ENCODE results near the gene ANKLE1. TPM values are rescaled to one million over a fixed set of nuclear protein-coding genes. Genes with fewer than 3 reads are reported as not detected.

The ANKLE1 gene
- 0.55 TPM for total RNA-seq

GRCh38 chr19:17281391-17282304 lies at the start of gene ANKLE1:
Gene ANKLE1 (plus strand): TSS chr19:17281901. CDS start chr19:17281921, 20 bp downstream.

GRCh38 chr19:17245535-17245984 lies 36.1 kb upstream of the ANKLE1 start, which contains the start of gene NR2F6:
Gene NR2F6 (minus strand): TSS chr19:17245919. CDS start chr19:17245220, 699 bp downstream.

GRCh38 chr19:17264641-17264979 lies 17.1 kb upstream of the ANKLE1 start, which contains the start of gene USHBP1:
Gene USHBP1 (minus strand): TSS chr19:17264745. CDS start chr19:17264299, 446 bp downstream.

GRCh38 chr19:17266975-17267788 lies 14.5 kb upstream of the ANKLE1 start, which contains the start of gene BABAM1:
Gene BABAM1 (plus strand): TSS chr19:17267443. CDS start chr19:17268807, 1,364 bp downstream.

GRCh38 chr19:17303167-17303939 lies 21.7 kb downstream of the ANKLE1 start, which contains the start of gene ABHD8:
Gene ABHD8 (minus strand): TSS chr19:17303425. CDS start chr19:17301616, 1,809 bp downstream.

GRCh38 chr19:17305517-17306284 lies 24.0 kb downstream of the ANKLE1 start, which contains the start of gene MRPL34:
Gene MRPL34 (plus strand): TSS chr19:17305872. CDS start chr19:17305893, 21 bp downstream.

GRCh38 chr19:17309198-17309964 lies 27.7 kb downstream of the ANKLE1 start, which contains the start of gene DDA1:
Gene DDA1 (plus strand): TSS chr19:17309563. CDS start chr19:17309655, 92 bp downstream.

GRCh38 chr19:17334414-17335409 lies 53.0 kb downstream of the ANKLE1 start, which contains the start of gene ANO8:
Gene ANO8 (minus strand): TSS chr19:17334855. CDS start chr19:17334670, 185 bp downstream.

Other genes with a start within 250 kb of the ANKLE1 start
- 6.3 TPM for gene HAUS8, start 206.4 kb upstream of the ANKLE1 start, total RNA-seq
- 75.4 TPM for gene MYO9B, start 206.1 kb upstream of the ANKLE1 start, total RNA-seq
- gene USE1, start 66.5 kb upstream of the ANKLE1 start, total RNA-seq = 29.1 TPM
- gene OCEL1, start 55.7 kb upstream of the ANKLE1 start, total RNA-seq = 7.4 TPM
- 36.3 TPM for gene NR2F6, start 36.0 kb upstream of the ANKLE1 start, total RNA-seq
- 5.5 TPM for gene USHBP1, start 17.2 kb upstream of the ANKLE1 start, total RNA-seq
- 58.2 TPM for gene BABAM1, start 14.5 kb upstream of the ANKLE1 start, total RNA-seq
- 25.3 TPM for gene ABHD8, start 21.5 kb downstream of the ANKLE1 start, total RNA-seq
- gene MRPL34, start 24.0 kb downstream of the ANKLE1 start, total RNA-seq = 57.7 TPM
- gene DDA1, start 27.7 kb downstream of the ANKLE1 start, total RNA-seq = 15.1 TPM
- 26.3 TPM for gene ANO8, start 53.0 kb downstream of the ANKLE1 start, total RNA-seq
- 27.8 TPM for gene GTPBP3, start 55.7 kb downstream of the ANKLE1 start, total RNA-seq
- gene PLVAP, start 95.4 kb downstream of the ANKLE1 start, total RNA-seq = 34.9 TPM
- not detected for gene CCDC194, start 112.3 kb downstream of the ANKLE1 start, total RNA-seq
- 4.5 TPM for gene BST2, start 123.7 kb downstream of the ANKLE1 start, total RNA-seq
- gene MVB12A, start 138.1 kb downstream of the ANKLE1 start, total RNA-seq = 25.2 TPM
- gene TMEM221, start 166.8 kb downstream of the ANKLE1 start, total RNA-seq = 2.5 TPM
- gene NXNL1, start 179.0 kb downstream of the ANKLE1 start, total RNA-seq = 3.6 TPM
- 33.2 TPM for gene SLC27A1, start 188.6 kb downstream of the ANKLE1 start, total RNA-seq
- gene PGLS, start 229.7 kb downstream of the ANKLE1 start, total RNA-seq = 50.2 TPM

Data from camera-type eye (tissue), 1 donor.